Measurements from ENCODE around the gene CELF4. TPM values are rescaled to one million over a fixed set of nuclear protein-coding genes. Genes with fewer than 3 reads are reported as not detected.
A peak's percentile ranks its signal among the peaks of the same experiment; 100 is the strongest.

The CELF4 gene
- total RNA-seq, 6 donors from 2014 or later = 0.15 to 1.4 (median 0.81) TPM; not detected in 1

- ATAC-seq (ENCODE audit: low FRiP score in 2 of 2) (no peak), DNase-seq (no peak)
- Histone ChIP-seq H3K36me3 (no peaks in the 10 kb centered on the region), H3K9me3 (no peaks in the 10 kb centered on the region), H3K4me1 (peaks cover 6 to 11% (median 7%) of the 10 kb centered on the region in 4 donors), H3K27me3 (peaks cover 0 to 25% (median 6%) of the 10 kb centered on the region in 4 donors), H3K27ac (no peak overlapping the region), H3K4me3 (no peak overlapping the region)
- TF ChIP-seq CTCF (IDR thresholded peaks at IDR 0.05) = no peak
- no peak for TF ChIP-seq POLR2AphosphoS5 (IDR thresholded peaks at IDR 0.05)
- TF ChIP-seq EP300 (IDR thresholded peaks at IDR 0.05) = no peak
- TF ChIP-seq POLR2A (IDR thresholded peaks at IDR 0.05) = no peak
- WGBS, 2 donors = 67 to 72% methylated on average over 5 of the region's 5 CpGs
These were observed 78.8 kb downstream of the CELF4 start for GRCh38 chr18:37486848-37487247.

GRCh38 chr18:37484983-37485834, 80.4 kb downstream of the CELF4 start:
- peaks cover 6 to 11% (median 7%) of the 10 kb centered on the region in 4 donors for H3K4me1 ChIP-seq
- no peaks in the 10 kb centered on the region for H3K36me3 ChIP-seq
- WGBS, 2 donors = 4 to 7% methylated on average over 14 to 29 of the region's 98 CpGs
- peaks cover 0 to 25% (median 6%) of the 10 kb centered on the region in 4 donors for H3K27me3 ChIP-seq
- no peak overlapping the region for H3K27ac ChIP-seq
- TF ChIP-seq EP300 (IDR thresholded peaks at IDR 0.05) = no peak
- peak; percentile 24 to 61 (median 36) for TF ChIP-seq CTCF (IDR thresholded peaks at IDR 0.05)
- ATAC-seq (ENCODE audit: low FRiP score in 2 of 2) = peak in 1 of 2 donors; percentile 31
- H3K4me3 ChIP-seq = peak overlapping the region in 3 of 4 donors; percentile 5 to 22 (median 21)
- DNase-seq = peak; percentile 31 to 87
- no peaks in the 10 kb centered on the region for H3K9me3 ChIP-seq

- H3K27ac ChIP-seq = no peak overlapping the region
- no peak overlapping the region for H3K4me3 ChIP-seq
- H3K36me3 ChIP-seq = no peaks in the 10 kb centered on the region
- H3K9me3 ChIP-seq = no peaks in the 10 kb centered on the region
- ATAC-seq (ENCODE audit: low FRiP score in 2 of 2) (no peak), DNase-seq (no peak)
- TF ChIP-seq CTCF (IDR thresholded peaks at IDR 0.05) = no peak
- TF ChIP-seq POLR2AphosphoS5 (IDR thresholded peaks at IDR 0.05) = no peak
- TF ChIP-seq POLR2A (IDR thresholded peaks at IDR 0.05) = no peak
- no peak for TF ChIP-seq EP300 (IDR thresholded peaks at IDR 0.05)
- WGBS, 2 donors = 14 to 22% methylated on average over 17 of the region's 17 CpGs
- peaks cover 0 to 25% (median 6%) of the 10 kb centered on the region in 4 donors for H3K27me3 ChIP-seq
- peaks cover 6 to 11% (median 7%) of the 10 kb centered on the region in 4 donors for H3K4me1 ChIP-seq
These were observed 81.4 kb downstream of the CELF4 start for GRCh38 chr18:37483984-37484819.

GRCh38 chr18:37483221-37483971, 82.2 kb downstream of the CELF4 start:
- Histone ChIP-seq H3K36me3 (no peaks in the 10 kb centered on the region), H3K4me3 (no peak overlapping the region), H3K27ac (no peak overlapping the region), H3K27me3 (peaks cover 0 to 25% (median 6%) of the 10 kb centered on the region in 4 donors), H3K4me1 (peaks cover 6 to 11% (median 7%) of the 10 kb centered on the region in 4 donors), H3K9me3 (no peaks in the 10 kb centered on the region)
- TF ChIP-seq EP300 (IDR thresholded peaks at IDR 0.05) = no peak
- TF ChIP-seq POLR2AphosphoS5 (IDR thresholded peaks at IDR 0.05) = no peak
- no peak for TF ChIP-seq CTCF (IDR thresholded peaks at IDR 0.05)
- ATAC-seq (ENCODE audit: low FRiP score in 2 of 2) (no peak), DNase-seq (no peak)
- 46 to 48% methylated on average over 12 of the region's 12 CpGs for WGBS, 2 donors

Data from upper lobe of left lung (tissue), 6 donors.